Naive thymus-derived CD4-positive, alpha-beta T cell (primary cell): ENCODE results near the gene TRAF3IP1. TPM values are rescaled to one million over a fixed set of nuclear protein-coding genes. Genes with fewer than 3 reads are reported as not detected.
A peak's percentile ranks its signal among the peaks of the same experiment; 100 is the strongest.

Experiments
- ATAC-seq: fragments of 150-1000 bp; cut with Tn5 transposase; 2 replicates; pipeline ENCODE4 v1.10.0; 2021; ENCODE audit warnings: mild to moderate bottlenecking, moderate library complexity
- CTCF ChIA-PET: fragments of 350-600 bp; sonication (Branson Sonifier 250); formaldehyde crosslinking; loops from one replicate; lab custom pipeline; 2021; ENCODE audit warnings: antibody characterized with exemption; lab: Charles Lee
- POLR2A ChIA-PET: fragments of 350-600 bp; sonication (Branson Sonifier 250); formaldehyde crosslinking; loops from one replicate; lab custom pipeline; 2021; ENCODE audit warnings: antibody characterized with exemption, inconsistent platforms; lab: Charles Lee
- DNase-seq, 9 donors: peaks; one replicate each; pipeline versions ENCODE4 v3.0.0 to v3.0.0-alpha.2; 2020 to 2022; ENCODE audit warnings: mixed read lengths in 1 of 9
- H3K27ac ChIP-seq: one replicate; pipeline ENCODE4 v1.7.0; 2013; ENCODE audit warnings: mild to moderate bottlenecking, low read depth, low read length, moderate library complexity
- H3K27me3 ChIP-seq, 2 donors: one replicate each; pipeline ENCODE4 v1.7.0; 2013; ENCODE audit warnings: low read length in 2 of 2, mild to moderate bottlenecking in 2 of 2, moderate library complexity in 2 of 2; ENCODE audit not compliant: control insufficient read depth in 2 of 2, insufficient read depth in 2 of 2
- H3K36me3 ChIP-seq, 3 experiments: 1 replicate in 2 of 3; 2 replicates in 1 of 3; pipeline ENCODE4 v1.7.0; 2013; ENCODE audit warnings: low read length in 3 of 3, mild to moderate bottlenecking in 3 of 3, moderate library complexity in 1 of 3; ENCODE audit not compliant: insufficient read depth in 3 of 3, control insufficient read depth in 2 of 3
- H3K4me1 ChIP-seq, 2 donors: one replicate each; pipeline ENCODE4 v1.7.0; 2013; ENCODE audit warnings: low read length in 2 of 2, mild to moderate bottlenecking in 2 of 2, moderate library complexity in 1 of 2; ENCODE audit not compliant: control insufficient read depth in 2 of 2, insufficient read depth in 2 of 2
- H3K4me3 ChIP-seq: 2 replicates; pipeline ENCODE4 v1.7.0; 2013; ENCODE audit warnings: mild to moderate bottlenecking, low read length
- H3K9me3 ChIP-seq, 3 experiments: 1 replicate in 2 of 3; 2 replicates in 1 of 3; pipeline ENCODE4 v1.7.0; 2013; ENCODE audit warnings: low read length in 3 of 3; ENCODE audit not compliant: control insufficient read depth in 2 of 3
- H3K27ac Mint-ChIP-seq, 9 donors: one replicate each; pipeline ENCODE4 v1.8.0; 2020 to 2022; ENCODE audit warnings: mixed read lengths in 9 of 9, mild to moderate bottlenecking in 8 of 9, moderate library complexity in 5 of 9, inconsistent platforms in 2 of 9
- H3K27me3 Mint-ChIP-seq, 5 donors: one replicate each; pipeline ENCODE4 v1.8.0; 2021 to 2022; ENCODE audit warnings: mixed read lengths in 5 of 5, mild to moderate bottlenecking in 1 of 5
- H3K36me3 Mint-ChIP-seq, 5 donors: one replicate each; pipeline ENCODE4 v1.8.0; 2020 to 2022; ENCODE audit warnings: mixed read lengths in 5 of 5, mild to moderate bottlenecking in 3 of 5, inconsistent platforms in 1 of 5
- H3K4me1 Mint-ChIP-seq, 7 donors: one replicate each; pipeline ENCODE4 v1.8.0; 2020 to 2022; ENCODE audit warnings: mixed read lengths in 7 of 7, mild to moderate bottlenecking in 3 of 7, inconsistent platforms in 1 of 7
- H3K4me3 Mint-ChIP-seq, 10 donors: one replicate each; pipeline ENCODE4 v1.8.0; 2020 to 2022; ENCODE audit warnings: mild to moderate bottlenecking in 10 of 10, mixed read lengths in 10 of 10, moderate library complexity in 6 of 10, inconsistent platforms in 2 of 10
- H3K9me3 Mint-ChIP-seq, 11 donors: one replicate each; pipeline ENCODE4 v1.8.0; 2020 to 2022; ENCODE audit warnings: mixed read lengths in 11 of 11, mild to moderate bottlenecking in 4 of 11, inconsistent platforms in 1 of 11, moderate library complexity in 1 of 11
- intact Hi-C, 2 donors: fragments of 100-400 bp; cut with micrococcal nuclease; formaldehyde crosslinking; loops; one replicate each; pipeline ENCODE4 v1.15.1; 2023
- polyA plus RNA-seq, 2 donors: library from polyadenylated mRNA; unstranded; fragments of 300-500 nt; fragmentation: Illumina TruSeq; gene quantifications; one replicate each; pipeline ENCODE4 v1.2.3, GENCODE V29; 2021
- total RNA-seq, 6 experiments: library from RNA in 5 of 6; stranded (reverse) in 5 of 6; gene quantifications; 1 replicate in 5 of 6; 2 replicates in 1 of 6; pipeline ENCODE4 v1.2.3 and lab custom pipeline; 2021 to 2026

TRAF3IP1 gene
- total and polyA plus RNA-seq, 7 experiments from 2014 or later = 4.3 to 13.3 (median 7.4) TPM

DNA sequence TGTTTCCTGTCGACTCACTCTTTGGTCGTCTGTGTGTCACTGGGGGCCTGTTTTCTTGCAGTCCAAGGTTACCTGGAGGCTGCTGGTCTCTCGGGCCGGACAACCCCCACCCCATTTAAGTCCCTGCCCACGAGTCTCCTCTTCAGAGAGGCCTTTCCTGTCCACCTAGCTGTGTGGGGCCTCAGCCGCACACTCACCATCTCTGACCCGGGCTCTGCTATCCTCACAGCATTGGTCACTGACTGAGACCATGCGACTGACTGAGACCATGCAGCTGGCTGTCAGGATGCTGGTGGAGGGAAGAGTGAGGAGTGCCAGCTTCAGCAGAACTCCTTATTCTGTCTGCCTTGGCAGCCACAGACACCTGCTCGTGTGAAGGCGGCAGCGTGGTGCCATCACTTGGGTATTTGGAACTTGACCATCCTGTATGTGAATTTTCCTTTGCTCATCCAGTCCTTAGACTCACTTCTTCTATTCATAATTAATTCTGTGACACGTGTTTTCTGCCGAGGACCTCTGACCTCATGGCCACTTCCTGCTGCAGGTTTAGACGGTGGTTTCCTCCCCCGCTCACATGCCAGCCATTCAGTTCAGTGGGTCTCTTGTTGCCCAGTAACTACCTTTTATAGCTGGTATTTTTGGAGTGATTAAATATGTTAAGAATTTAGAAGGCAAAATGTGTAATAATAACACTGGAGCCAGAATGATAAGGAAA lies 58.9 kb downstream of the TRAF3IP1 start:
- ATAC-seq (peak; percentile 54), DNase-seq (peak in 1 of 9 donors; percentile 4)
- H3K4me1 ChIP-seq = peaks cover 12 to 20% of the 10 kb centered on the region in 2 donors
- peak overlapping the region in 3 of 9 donors; percentile 20 to 62 (median 50) for H3K27ac Mint-ChIP-seq
- H3K9me3 ChIP-seq = no peaks in the 10 kb centered on the region
- H3K36me3 Mint-ChIP-seq = peaks cover 3 to 34% (median 22%) of the 10 kb centered on the region in 5 donors
- no peaks in the 10 kb centered on the region for H3K27me3 ChIP-seq
- H3K4me1 Mint-ChIP-seq = peaks cover 23 to 38% (median 30%) of the 10 kb centered on the region in 7 donors
- ChIA-PET POLR2A (interaction anchor here (0.7 kb wide), 1 partner anchor 43 kb away, joined by 3 read pairs; no protein-coding TSS in a partner anchor), CTCF (no interaction called here)
- H3K27me3 Mint-ChIP-seq = peaks cover 0 to 7% (median 0%) of the 10 kb centered on the region in 5 donors
- no peak overlapping the region for H3K27ac ChIP-seq
- no peaks in the 10 kb centered on the region for H3K36me3 ChIP-seq
- intact Hi-C loops = no loop called here
- no peaks in the 10 kb centered on the region for H3K9me3 Mint-ChIP-seq
- peak overlapping the region in 4 of 10 donors; percentile 2 to 21 (median 16) for H3K4me3 Mint-ChIP-seq
- no peak overlapping the region for H3K4me3 ChIP-seq

DNA sequence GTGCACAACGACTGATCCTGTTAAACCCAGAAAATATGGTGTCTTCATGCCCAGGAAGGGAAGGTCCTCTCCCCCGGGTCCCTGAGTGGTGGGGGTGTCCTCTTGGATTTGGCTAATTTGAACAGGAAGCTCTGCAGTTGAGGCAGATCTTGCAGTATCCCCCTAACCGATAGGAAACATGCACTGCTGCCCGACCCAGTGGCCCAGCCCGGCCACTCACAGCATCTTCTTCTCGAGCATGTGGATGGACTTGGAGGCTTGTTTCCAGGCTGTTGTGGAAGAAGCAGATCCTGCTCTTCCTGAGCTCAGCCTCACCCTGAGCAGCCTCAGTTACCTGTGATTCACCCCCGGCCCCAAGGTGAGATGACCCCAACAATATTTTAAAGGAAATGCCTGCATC lies 60.0 kb downstream of the TRAF3IP1 start:
- H3K4me1 Mint-ChIP-seq = peaks cover 23 to 38% (median 28%) of the 10 kb centered on the region in 7 donors
- no peak overlapping the region for H3K4me3 Mint-ChIP-seq
- H3K9me3 Mint-ChIP-seq = no peaks in the 10 kb centered on the region
- Histone ChIP-seq H3K4me1 (peaks cover 12 to 20% of the 10 kb centered on the region in 2 donors), H3K4me3 (no peak overlapping the region), H3K36me3 (no peaks in the 10 kb centered on the region), H3K27me3 (no peaks in the 10 kb centered on the region), H3K27ac (no peak overlapping the region), H3K9me3 (no peaks in the 10 kb centered on the region)
- intact Hi-C loops = no loop called here
- H3K27me3 Mint-ChIP-seq = peaks cover 0 to 1% (median 0%) of the 10 kb centered on the region in 5 donors
- POLR2A ChIA-PET = no interaction called here
- DNase-seq = no peak
- CTCF ChIA-PET = interaction anchor here (1.1 kb wide), 1 partner anchor 405 kb away, joined by 3 read pairs; no protein-coding TSS in a partner anchor
- peaks cover 3 to 29% (median 22%) of the 10 kb centered on the region in 5 donors for H3K36me3 Mint-ChIP-seq
- peak overlapping the region in 1 of 9 donors; percentile 59 for H3K27ac Mint-ChIP-seq
- no peak for ATAC-seq

DNA sequence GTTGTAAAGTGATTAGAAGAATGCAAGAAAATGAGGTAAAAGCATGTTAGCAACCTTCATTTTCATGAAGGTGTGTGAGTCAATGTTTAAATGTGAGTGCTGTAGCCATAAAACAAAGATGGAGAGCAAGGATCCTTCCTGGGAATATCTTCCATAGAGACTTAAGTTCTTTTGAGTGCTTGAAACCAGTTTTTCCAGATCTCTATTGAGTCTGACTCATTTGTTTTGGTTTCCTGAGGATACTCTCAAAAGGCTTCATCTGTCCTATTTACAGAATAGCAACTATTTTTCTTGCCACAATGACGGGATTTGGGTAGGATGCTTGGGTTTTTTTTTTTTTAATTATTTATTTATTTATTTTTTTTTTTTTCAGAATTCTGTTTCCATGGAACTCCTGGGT lies 60.5 kb downstream of the TRAF3IP1 start:
- Mint-ChIP-seq H3K9me3 (no peaks in the 10 kb centered on the region), H3K27me3 (no peaks in the 10 kb centered on the region), H3K36me3 (peaks cover 3 to 31% (median 25%) of the 10 kb centered on the region in 5 donors), H3K4me1 (peaks cover 23 to 38% (median 28%) of the 10 kb centered on the region in 7 donors), H3K4me3 (no peak overlapping the region), H3K27ac (peak overlapping the region in 1 of 9 donors; percentile 59)
- CTCF ChIA-PET = interaction anchor here (1.1 kb wide), 1 partner anchor 404 kb away, joined by 3 read pairs; no protein-coding TSS in a partner anchor
- no peaks in the 10 kb centered on the region for H3K36me3 ChIP-seq
- POLR2A ChIA-PET = no interaction called here
- DNase-seq (no peak), ATAC-seq (no peak)
- intact Hi-C loops = no loop called here
- no peaks in the 10 kb centered on the region for H3K27me3 ChIP-seq
- H3K27ac ChIP-seq = no peak overlapping the region
- H3K9me3 ChIP-seq = no peaks in the 10 kb centered on the region
- H3K4me1 ChIP-seq = peaks cover 12 to 20% of the 10 kb centered on the region in 2 donors
- H3K4me3 ChIP-seq = no peak overlapping the region

DNA sequence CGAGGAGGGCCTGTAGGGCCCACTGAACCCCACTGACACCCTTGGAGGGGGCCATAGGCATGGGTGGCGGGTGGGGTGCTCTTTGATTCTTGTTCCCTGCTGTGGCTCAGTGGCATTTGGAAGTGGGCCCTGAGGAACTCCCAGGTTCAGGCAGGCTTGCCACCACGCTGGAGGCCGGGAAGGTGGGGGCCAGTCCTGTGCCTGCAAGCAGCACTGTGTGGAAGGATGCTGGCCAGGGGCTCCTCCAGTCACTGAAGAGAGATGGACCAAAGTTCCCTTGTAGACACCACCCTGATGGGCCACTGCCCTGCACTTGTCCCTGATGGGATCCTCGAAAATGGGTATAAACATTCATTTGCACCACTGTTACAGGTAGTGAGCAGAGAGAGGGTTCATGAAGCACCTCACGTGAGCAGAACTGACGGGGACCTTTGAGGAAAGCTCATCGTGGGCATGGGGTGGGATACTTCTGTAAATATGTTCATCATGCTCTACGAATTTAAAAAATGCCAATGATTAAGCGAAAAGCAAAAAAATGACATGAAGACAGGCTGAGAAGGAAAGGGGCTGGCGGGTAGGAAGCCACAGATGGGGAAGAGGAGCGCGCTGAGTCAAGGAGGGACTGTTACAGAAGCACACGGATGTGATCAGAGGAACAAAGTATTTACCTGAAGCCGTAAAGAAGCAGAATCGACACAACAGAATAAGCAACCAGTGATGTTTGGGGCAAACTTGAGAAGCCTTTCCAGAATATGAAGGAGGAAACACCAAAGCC lies 61.2 kb downstream of the TRAF3IP1 start:
- Histone ChIP-seq H3K27me3 (no peaks in the 10 kb centered on the region), H3K4me3 (no peak overlapping the region), H3K27ac (no peak overlapping the region), H3K4me1 (peaks cover 12 to 20% of the 10 kb centered on the region in 2 donors), H3K36me3 (no peaks in the 10 kb centered on the region), H3K9me3 (no peaks in the 10 kb centered on the region)
- DNase-seq = no peak
- ATAC-seq = peak; percentile 80
- Mint-ChIP-seq H3K27ac (peak overlapping the region in 2 of 9 donors; percentile 2 to 80), H3K9me3 (no peaks in the 10 kb centered on the region), H3K4me3 (peak overlapping the region in 1 of 10 donors; percentile 1), H3K36me3 (peaks cover 3 to 34% (median 26%) of the 10 kb centered on the region in 5 donors), H3K4me1 (peaks cover 23 to 38% (median 28%) of the 10 kb centered on the region in 7 donors), H3K27me3 (no peaks in the 10 kb centered on the region)
- ChIA-PET CTCF (no interaction called here), POLR2A (no interaction called here)
- intact Hi-C loops = no loop called here

DNA sequence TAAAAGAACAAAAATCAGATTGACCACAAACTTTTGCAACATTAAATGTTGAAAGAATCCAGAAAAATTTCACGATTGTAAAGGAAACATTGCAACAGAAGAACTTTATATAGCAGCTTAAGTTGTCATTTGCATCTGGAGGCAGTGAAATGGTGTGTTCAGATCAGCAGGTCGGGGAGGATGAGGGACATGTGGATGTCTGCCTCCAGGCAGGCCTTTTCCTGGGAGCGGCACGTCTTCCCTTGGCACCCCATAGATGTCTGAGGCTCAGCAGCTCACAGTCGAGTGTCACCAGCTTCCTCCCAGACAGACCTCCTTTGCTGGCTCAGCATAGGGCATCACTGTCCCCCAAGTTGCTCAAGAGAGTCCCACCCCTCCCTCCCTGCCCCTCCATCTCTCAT lies 62.1 kb downstream of the TRAF3IP1 start:
- no peaks in the 10 kb centered on the region for H3K36me3 ChIP-seq
- ATAC-seq = peak; percentile 44
- POLR2A ChIA-PET = no interaction called here

DNA sequence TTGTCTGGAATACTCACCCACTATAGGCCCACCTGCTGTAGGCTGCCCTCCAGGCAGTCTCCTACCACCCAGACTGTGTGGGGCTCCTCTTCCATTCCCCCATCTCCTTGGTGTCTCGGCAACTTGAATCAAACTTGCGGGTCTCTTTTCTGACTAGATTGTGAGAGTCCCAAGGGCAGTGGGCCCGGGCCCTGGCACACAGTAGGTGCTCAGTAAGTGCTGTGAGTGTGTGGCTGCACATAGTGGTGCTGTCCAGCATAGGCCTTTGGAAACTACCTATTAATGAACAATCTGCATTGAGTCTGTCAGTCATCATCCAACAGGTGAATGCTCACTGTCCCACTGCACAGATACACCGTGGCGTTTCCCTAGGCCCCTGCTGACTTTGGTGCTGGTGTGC lies 62.8 kb downstream of the TRAF3IP1 start:
- peaks cover 13 to 28% (median 20%) of the 10 kb centered on the region in 7 donors for H3K4me1 Mint-ChIP-seq
- no peak overlapping the region for H3K4me3 ChIP-seq
- H3K27me3 Mint-ChIP-seq = no peaks in the 10 kb centered on the region
- no peaks in the 10 kb centered on the region for H3K36me3 ChIP-seq
- ChIA-PET POLR2A (interaction anchor here (0.6 kb wide), 1 partner anchor 39 kb away, joined by 4 read pairs; no protein-coding TSS in a partner anchor), CTCF (no interaction called here)
- H3K36me3 Mint-ChIP-seq = peaks cover 3 to 42% (median 26%) of the 10 kb centered on the region in 5 donors
- no peak overlapping the region for H3K27ac ChIP-seq
- peaks cover 11 to 12% of the 10 kb centered on the region in 2 donors for H3K4me1 ChIP-seq
- no peaks in the 10 kb centered on the region for H3K27me3 ChIP-seq
- ATAC-seq (no peak), DNase-seq (no peak)
- no peaks in the 10 kb centered on the region for H3K9me3 Mint-ChIP-seq
- H3K9me3 ChIP-seq = no peaks in the 10 kb centered on the region
- no peak overlapping the region for H3K4me3 Mint-ChIP-seq
- H3K27ac Mint-ChIP-seq = peak overlapping the region in 1 of 9 donors; percentile 62
- intact Hi-C loops = no loop called here

More for the DNA sequence above, 62.1 kb downstream of the TRAF3IP1 start:
- intact Hi-C loops = no loop called here
- Histone ChIP-seq H3K4me3 (no peak overlapping the region), H3K27me3 (no peaks in the 10 kb centered on the region), H3K27ac (no peak overlapping the region), H3K9me3 (no peaks in the 10 kb centered on the region), H3K4me1 (peaks cover 12 to 16% of the 10 kb centered on the region in 2 donors)
- no peak for DNase-seq
- H3K36me3 Mint-ChIP-seq = peaks cover 3 to 37% (median 26%) of the 10 kb centered on the region in 5 donors
- H3K4me1 Mint-ChIP-seq = peaks cover 16 to 34% (median 22%) of the 10 kb centered on the region in 7 donors
- CTCF ChIA-PET = no interaction called here
- H3K27ac Mint-ChIP-seq = no peak overlapping the region
- H3K4me3 Mint-ChIP-seq = no peak overlapping the region
- no peaks in the 10 kb centered on the region for H3K9me3 Mint-ChIP-seq
- H3K27me3 Mint-ChIP-seq = no peaks in the 10 kb centered on the region
